DND-41 (cell line): ENCODE results near the gene RAPGEF5.

Source experiments
- ATAC-seq: fragments of 200-7000 bp; cut with Tn5 transposase; 3 replicates; pipeline ENCODE4 v1.9.1; 2021; ENCODE audit warnings: low read depth; ENCODE audit not compliant: insufficient read depth
- DNase-seq: peaks from one replicate; pipeline ENCODE4 v3.0.0-alpha.2; 2020
- H2AFZ ChIP-seq: 2 replicates; pipeline ENCODE4 v1.6.0; 2012; ENCODE audit warnings: low read depth, low read length
- H3K27ac ChIP-seq: 2 replicates; pipeline ENCODE4 v1.5.1; 2012; ENCODE audit warnings: low read length, inconsistent platforms
- H3K27me3 ChIP-seq: fragments of 200-600 bp; sonication (generic); 2 replicates; pipeline ENCODE4 v1.6.0; 2012; ENCODE audit warnings: low read length, mild to moderate bottlenecking, inconsistent platforms; ENCODE audit not compliant: insufficient read depth, poor library complexity
- H3K36me3 ChIP-seq: 2 replicates; pipeline ENCODE4 v1.5.1; 2012; ENCODE audit warnings: low read length, inconsistent platforms; ENCODE audit not compliant: insufficient read depth
- H3K4me1 ChIP-seq: 2 replicates; pipeline ENCODE4 v1.5.1; 2012; ENCODE audit warnings: mild to moderate bottlenecking, low read length; ENCODE audit not compliant: insufficient read depth
- H3K4me2 ChIP-seq: 2 replicates; pipeline ENCODE4 v1.6.0; 2012; ENCODE audit warnings: mild to moderate bottlenecking, moderate library complexity, low read length, inconsistent platforms; ENCODE audit not compliant: insufficient read depth
- H3K4me3 ChIP-seq, 2 experiments: fragments of 200-600 bp in 1 of 2; shearing (Covaris generic) in 1 of 2; 2 replicates each; pipeline ENCODE4 v1.5.1; 2012 to 2016; ENCODE audit warnings: inconsistent platforms in 2 of 2, low read length in 2 of 2, mild to moderate bottlenecking in 2 of 2, low read depth in 1 of 2, moderate library complexity in 1 of 2
- H3K79me2 ChIP-seq: 2 replicates; pipeline ENCODE4 v1.6.0; 2012; ENCODE audit warnings: low read length, inconsistent platforms; ENCODE audit not compliant: insufficient read depth
- H3K9ac ChIP-seq: 2 replicates; pipeline ENCODE4 v1.6.0; 2012; ENCODE audit warnings: low read depth, mild to moderate bottlenecking, inconsistent platforms, low read length, moderate library complexity
- H3K9me3 ChIP-seq: 2 replicates; pipeline ENCODE4 v1.5.1; 2012; ENCODE audit warnings: low read length, moderate library complexity, mild to moderate bottlenecking, inconsistent platforms; ENCODE audit not compliant: insufficient read depth, severe bottlenecking
- H4K20me1 ChIP-seq: 2 replicates; pipeline ENCODE4 v1.6.0; 2012; ENCODE audit warnings: low read length; ENCODE audit not compliant: insufficient read depth
- CTCF ChIP-seq: IDR thresholded peaks from 2 replicates; pipeline ENCODE4 v1.5.1; 2012; ENCODE audit warnings: borderline replicate concordance, low read length, moderate library complexity, mild to moderate bottlenecking; ENCODE audit not compliant: poor library complexity, severe bottlenecking; ENCODE audit errors: extremely low read depth
- EZH2 ChIP-seq: IDR thresholded peaks from 3 replicates; pipeline ENCODE4 v1.6.1; 2012; ENCODE audit warnings: borderline replicate concordance, low read depth, mild to moderate bottlenecking, moderate library complexity, low read length, inconsistent platforms; ENCODE audit not compliant: severe bottlenecking

The RAPGEF5 gene

GRCh38 chr7:22143491-22143890 is 213.5 kb downstream of the RAPGEF5 start:
- ATAC-seq (no peak), DNase-seq (no peak)
- Histone ChIP-seq H3K9me3 (no peaks in the 10 kb centered on the region), H3K27ac (no peak overlapping the region), H4K20me1 (no peaks in the 10 kb centered on the region), H3K27me3 (no peaks in the 10 kb centered on the region), H2AFZ (no peak overlapping the region), H3K4me1 (no peaks in the 10 kb centered on the region), H3K4me2 (no peak overlapping the region), H3K9ac (no peak overlapping the region), H3K4me3 (no peak overlapping the region), H3K36me3 (peaks cover 83% of the 10 kb centered on the region), H3K79me2 (no peaks in the 10 kb centered on the region)
- no peak for TF ChIP-seq EZH2

GRCh38 chr7:22142572-22142971 is 214.4 kb downstream of the RAPGEF5 start:
- H2AFZ ChIP-seq = no peak overlapping the region
- DNase-seq = no peak
- no peak for TF ChIP-seq EZH2
- TF ChIP-seq CTCF = no peak

GRCh38 chr7:22141355-22141754 is 215.6 kb downstream of the RAPGEF5 start:
- Histone ChIP-seq H3K36me3 (peaks cover 89% of the 10 kb centered on the region), H3K9ac (no peak overlapping the region), H3K27me3 (no peaks in the 10 kb centered on the region), H3K27ac (no peak overlapping the region), H3K4me3 (no peak overlapping the region), H3K9me3 (no peaks in the 10 kb centered on the region), H4K20me1 (no peaks in the 10 kb centered on the region), H2AFZ (no peak overlapping the region), H3K4me2 (no peak overlapping the region), H3K4me1 (no peaks in the 10 kb centered on the region), H3K79me2 (no peaks in the 10 kb centered on the region)
- ATAC-seq (no peak), DNase-seq (no peak)
- TF ChIP-seq EZH2 (no peak), CTCF (no peak)

More at GRCh38 chr7:22142572-22142971, 214.4 kb downstream of the RAPGEF5 start:
- Histone ChIP-seq H3K4me1 (no peaks in the 10 kb centered on the region), H4K20me1 (no peaks in the 10 kb centered on the region), H3K27me3 (no peaks in the 10 kb centered on the region), H3K4me3 (no peak overlapping the region), H3K27ac (no peak overlapping the region), H3K36me3 (peaks cover 85% of the 10 kb centered on the region), H3K9me3 (no peaks in the 10 kb centered on the region), H3K9ac (no peak overlapping the region), H3K79me2 (no peaks in the 10 kb centered on the region), H3K4me2 (no peak overlapping the region)
- ATAC-seq = no peak

GRCh38 chr7:22140578-22140977 is 216.4 kb downstream of the RAPGEF5 start:
- Histone ChIP-seq H3K9ac (no peak overlapping the region), H3K79me2 (no peaks in the 10 kb centered on the region), H3K36me3 (peaks cover 91% of the 10 kb centered on the region), H3K27me3 (no peaks in the 10 kb centered on the region), H4K20me1 (no peaks in the 10 kb centered on the region), H3K4me2 (no peak overlapping the region), H3K4me1 (no peaks in the 10 kb centered on the region), H2AFZ (no peak overlapping the region), H3K27ac (no peak overlapping the region), H3K9me3 (no peaks in the 10 kb centered on the region), H3K4me3 (no peak overlapping the region)
- ATAC-seq = no peak
- no peak for DNase-seq
- TF ChIP-seq CTCF (no peak), EZH2 (no peak)
